CD14-positive monocyte (primary cell): Measurements from ENCODE around the gene CLASP1. TPM values are rescaled to one million over a fixed set of nuclear protein-coding genes. Genes with fewer than 3 reads are reported as not detected.

Experiments
- DNase-seq, 3 donors: peaks; one replicate each; pipeline ENCODE4 v3.0.0-alpha.2; 2011 to 2022
- H2AFZ ChIP-seq: 2 replicates; pipeline ENCODE4 v1.6.0; 2012; ENCODE audit warnings: mild to moderate bottlenecking, low read depth, low read length, inconsistent platforms; ENCODE audit not compliant: insufficient read depth, poor library complexity, severe bottlenecking
- H3K27ac ChIP-seq, 2 donors: 1 replicate in 1 of 2; 2 replicates in 1 of 2; pipeline ENCODE4 v1.5.1; 2012 to 2013; ENCODE audit warnings: low read length in 2 of 2, control low read depth in 1 of 2, inconsistent platforms in 1 of 2, low read depth in 1 of 2, mild to moderate bottlenecking in 1 of 2
- H3K27me3 ChIP-seq, 2 donors: one replicate each; pipeline versions ENCODE4 v1.6.0 to v1.6.1; 2011 to 2013; ENCODE audit warnings: low read length in 2 of 2; ENCODE audit not compliant: control insufficient read depth in 2 of 2, insufficient read depth in 2 of 2
- H3K36me3 ChIP-seq, 2 donors: replicated peaks in 1 of 2; 1 replicate in 1 of 2; 2 replicates in 1 of 2; pipeline versions ENCODE4 v1.5.1 to v1.6.1; 2012 to 2013; ENCODE audit warnings: low read length in 2 of 2, control low read depth in 1 of 2, inconsistent platforms in 1 of 2, mild to moderate bottlenecking in 1 of 2; ENCODE audit not compliant: insufficient read depth in 2 of 2, control insufficient read depth in 1 of 2
- H3K4me1 ChIP-seq, 2 donors: 1 replicate in 1 of 2; 2 replicates in 1 of 2; pipeline versions ENCODE4 v1.5.1 to v1.6.1; 2012 to 2013; ENCODE audit warnings: low read length in 2 of 2, control low read depth in 1 of 2, inconsistent platforms in 1 of 2, mild to moderate bottlenecking in 1 of 2, moderate library complexity in 1 of 2; ENCODE audit not compliant: insufficient read depth in 2 of 2, control insufficient read depth in 1 of 2
- H3K4me2 ChIP-seq: replicated peaks from 2 replicates; pipeline ENCODE3; 2012; ENCODE audit warnings: low read length, moderate library complexity, mild to moderate bottlenecking; ENCODE audit not compliant: poor library complexity, severe bottlenecking; ENCODE audit errors: extremely low read depth
- H3K4me3 ChIP-seq, 3 experiments: fragments of 200-600 bp in 1 of 3; sonication (generic) in 1 of 3; replicated peaks in 1 of 3; 1 replicate in 2 of 3; 2 replicates in 1 of 3; pipeline ENCODE4 v1.5.1; 2011 to 2013; ENCODE audit warnings: low read length in 3 of 3, mild to moderate bottlenecking in 3 of 3, control low read depth in 2 of 3, low read depth in 2 of 3, inconsistent platforms in 1 of 3, moderate library complexity in 1 of 3
- H3K79me2 ChIP-seq: 2 replicates; pipeline ENCODE4 v1.6.0; 2012; ENCODE audit warnings: mild to moderate bottlenecking, control low read depth, inconsistent platforms, low read length, moderate library complexity; ENCODE audit not compliant: insufficient read depth
- H3K9ac ChIP-seq: 2 replicates; pipeline ENCODE4 v1.6.0; 2017; ENCODE audit warnings: low read length, mild to moderate bottlenecking; ENCODE audit not compliant: insufficient read depth, poor library complexity, severe bottlenecking
- H3K9me3 ChIP-seq, 2 donors: replicated peaks in 1 of 2; 1 replicate in 1 of 2; 2 replicates in 1 of 2; pipeline versions ENCODE4 v1.5.1 to v1.6.1; 2012 to 2013; ENCODE audit warnings: low read length in 2 of 2, control low read depth in 1 of 2; ENCODE audit not compliant: control insufficient read depth in 1 of 2, insufficient read depth in 1 of 2
- H4K20me1 ChIP-seq: 2 replicates; pipeline ENCODE4 v1.6.0; 2012; ENCODE audit warnings: mild to moderate bottlenecking, low read length, control low read depth, moderate library complexity; ENCODE audit not compliant: insufficient read depth
- H3K27ac Mint-ChIP-seq, 7 donors: one replicate each; pipeline ENCODE4 v1.8.0; 2020; ENCODE audit warnings: mild to moderate bottlenecking in 7 of 7, mixed read lengths in 7 of 7, moderate library complexity in 6 of 7, inconsistent platforms in 2 of 7
- H3K27me3 Mint-ChIP-seq, 3 donors: one replicate each; pipeline ENCODE4 v1.8.0; 2021 to 2022; ENCODE audit warnings: low read depth in 3 of 3, mild to moderate bottlenecking in 3 of 3, mixed read lengths in 3 of 3, moderate library complexity in 3 of 3, inconsistent platforms in 1 of 3
- H3K36me3 Mint-ChIP-seq, 2 donors: one replicate each; pipeline ENCODE4 v1.8.0; 2020; ENCODE audit warnings: mixed read lengths in 2 of 2, inconsistent platforms in 1 of 2, mild to moderate bottlenecking in 1 of 2
- H3K4me1 Mint-ChIP-seq: one replicate; pipeline ENCODE4 v1.8.0; 2020; ENCODE audit warnings: mild to moderate bottlenecking, mixed read lengths
- H3K4me3 Mint-ChIP-seq, 2 donors: one replicate each; pipeline ENCODE4 v1.8.0; 2020; ENCODE audit warnings: mild to moderate bottlenecking in 2 of 2, mixed read lengths in 2 of 2, moderate library complexity in 1 of 2
- H3K9me3 Mint-ChIP-seq, 7 donors: one replicate each; pipeline ENCODE4 v1.8.0; 2020 to 2022; ENCODE audit warnings: mixed read lengths in 7 of 7, mild to moderate bottlenecking in 6 of 7, moderate library complexity in 6 of 7, inconsistent platforms in 2 of 7
- CTCF ChIP-seq: fragments of 200-600 bp; IDR thresholded peaks from one replicate; pipeline ENCODE4 v1.8.0; 2022; ENCODE audit warnings: antibody characterized with exemption, mild to moderate bottlenecking
- WGBS: methylation state at CpG from one replicate; pipeline ENCODE4 v1.1.5; 2013; ENCODE audit warnings: missing lambda C conversion rate; ENCODE audit not compliant: insufficient coverage; 5-methylcytosine and 5-hydroxymethylcytosine counted together
- intact Hi-C, 2 donors: fragments of 100-400 bp; cut with micrococcal nuclease; formaldehyde crosslinking; loops; one replicate each; pipeline versions ENCODE4 v1.15.0 to v1.15.1; 2023
- polyA plus RNA-seq, 3 donors: library from polyadenylated mRNA; depleted of rRNA in 1 of 3; unstranded in 2 of 3; stranded (reverse) in 1 of 3; fragments of 300-500 nt in 2 of 3; fragments of >200 nt in 1 of 3; fragmentation: Illumina TruSeq in 2 of 3; gene quantifications; 1 replicate in 2 of 3; 2 replicates in 1 of 3; pipeline ENCODE4 v1.2.3, GENCODE V29; 2012 to 2021

CLASP1 gene
- polyA plus RNA-seq, 3 donors, result 4.8 to 8.1 (median 7.6) TPM

GRCh38 chr2:121429119-121429903 is 220.0 kb downstream of the CLASP1 start:
- no peak for TF ChIP-seq CTCF
- peaks cover 50 to 57% of the 10 kb centered on the region in 2 donors for H3K36me3 Mint-ChIP-seq
- H2AFZ ChIP-seq, result no peak overlapping the region
- no peak overlapping the region for H3K4me3 Mint-ChIP-seq
- H3K36me3 ChIP-seq, result peaks cover 50 to 59% of the 10 kb centered on the region in 2 donors
- no CpG with 5 or more reads among the region's 8 CpGs for WGBS
- no peaks in the 10 kb centered on the region for H3K27me3 Mint-ChIP-seq
- no peaks in the 10 kb centered on the region for H3K4me1 Mint-ChIP-seq
- intact Hi-C loops, result no loop called here
- no peaks in the 10 kb centered on the region for H4K20me1 ChIP-seq
- H3K9me3 Mint-ChIP-seq, result no peaks in the 10 kb centered on the region
- DNase-seq, result no peak
- H3K4me1 ChIP-seq, result no peaks in the 10 kb centered on the region
- no peak overlapping the region for H3K27ac ChIP-seq
- peak overlapping the region in 2 of 7 donors; percentile 24 to 27 for H3K27ac Mint-ChIP-seq
- no peaks in the 10 kb centered on the region for H3K27me3 ChIP-seq
- H3K4me2 ChIP-seq, result no peak overlapping the region
- no peak overlapping the region for H3K9ac ChIP-seq
- no peaks in the 10 kb centered on the region for H3K79me2 ChIP-seq
- H3K9me3 ChIP-seq, result no peaks in the 10 kb centered on the region
- no peak overlapping the region for H3K4me3 ChIP-seq

- Histone ChIP-seq H3K27ac (no peak overlapping the region), H3K9ac (no peak overlapping the region), H3K36me3 (peaks cover 59 to 77% of the 10 kb centered on the region in 2 donors), H3K27me3 (no peaks in the 10 kb centered on the region), H3K4me1 (no peaks in the 10 kb centered on the region), H3K9me3 (no peaks in the 10 kb centered on the region), H3K79me2 (no peaks in the 10 kb centered on the region), H3K4me2 (no peak overlapping the region), H4K20me1 (no peaks in the 10 kb centered on the region), H2AFZ (no peak overlapping the region), H3K4me3 (no peak overlapping the region)
- Mint-ChIP-seq H3K9me3 (no peaks in the 10 kb centered on the region), H3K27ac (no peak overlapping the region), H3K4me1 (no peaks in the 10 kb centered on the region), H3K27me3 (peaks cover 0 to 2% (median 0%) of the 10 kb centered on the region in 3 donors), H3K36me3 (peaks cover 59 to 67% of the 10 kb centered on the region in 2 donors), H3K4me3 (no peak overlapping the region)
- no peak for DNase-seq
- intact Hi-C loops, result no loop called here
- no CpG with 5 or more reads among the region's 2 CpGs for WGBS
- TF ChIP-seq CTCF, result no peak
Observed at GRCh38 chr2:121427187-121427689, 222.0 kb downstream of the CLASP1 start.
